Aorta (tissue), 5 donors: Measurements from ENCODE around the gene ZBTB8B. TPM values are rescaled to one million over a fixed set of nuclear protein-coding genes. Genes with fewer than 3 reads are reported as not detected.
A peak's percentile ranks its signal among the peaks of the same experiment; 100 is the strongest.
"Not testable (repeated sequence)": the region's sequence is repeated elsewhere in the genome, so short reads cannot be mapped to it uniquely, and the experiment has no call there.

Experiments
- ATAC-seq: fragments of 200-7000 bp; cut with Tn5 transposase; one replicate; pipeline ENCODE4 v1.9.1; 2022; ENCODE audit warnings: moderate library complexity; ENCODE audit not compliant: low FRiP score
- DNase-seq, 2 donors: peaks; one replicate each; pipeline ENCODE4 v3.0.0-alpha.2; 2020
- H3K27ac ChIP-seq, 2 donors: one replicate each; pipeline ENCODE4 v1.5.1; 2013; ENCODE audit warnings: low read length in 2 of 2, mild to moderate bottlenecking in 2 of 2, moderate library complexity in 2 of 2, control low read depth in 1 of 2, inconsistent platforms in 1 of 2, low read depth in 1 of 2
- H3K27me3 ChIP-seq, 2 donors: one replicate each; pipeline ENCODE4 v1.6.1; 2013; ENCODE audit warnings: control low read depth in 1 of 2, low read length in 1 of 2, mild to moderate bottlenecking in 1 of 2, moderate library complexity in 1 of 2; ENCODE audit not compliant: insufficient read depth in 2 of 2, control insufficient read depth in 1 of 2
- H3K36me3 ChIP-seq, 2 donors: one replicate each; pipeline ENCODE4 v1.6.1; 2013; ENCODE audit warnings: control low read depth in 1 of 2, low read length in 1 of 2, mild to moderate bottlenecking in 1 of 2; ENCODE audit not compliant: insufficient read depth in 2 of 2, control insufficient read depth in 1 of 2
- H3K4me1 ChIP-seq, 2 donors: one replicate each; pipeline ENCODE4 v1.6.1; 2013; ENCODE audit warnings: low read length in 2 of 2, control low read depth in 1 of 2, mild to moderate bottlenecking in 1 of 2, moderate library complexity in 1 of 2; ENCODE audit not compliant: insufficient read depth in 2 of 2, control insufficient read depth in 1 of 2
- H3K4me3 ChIP-seq, 2 donors: one replicate each; pipeline ENCODE4 v1.5.1; 2013; ENCODE audit warnings: low read length in 2 of 2, control low read depth in 1 of 2, mild to moderate bottlenecking in 1 of 2
- H3K9me3 ChIP-seq: one replicate; pipeline ENCODE4 v1.6.1; 2013; ENCODE audit warnings: mild to moderate bottlenecking, low read length; ENCODE audit not compliant: control insufficient read depth
- WGBS, 2 donors: extraction: QIAGEN DNeasy Blood & Tissue Kit; methylation state at CpG; one replicate each; pipeline ENCODE4 v1.1.7; 2013; 5-methylcytosine and 5-hydroxymethylcytosine counted together
- intact Hi-C, 2 donors: fragments of 100-400 bp; cut with DNase I; formaldehyde crosslinking; loops; one replicate each; pipeline versions ENCODE4 v1.14.2 to v1.15.0; 2022
- long read RNA-seq, 2 donors: library from polyadenylated mRNA; unstranded; transcript quantifications; one replicate each; pipeline ENCODE4 v2.0.0, GENCODE V29; 2020 to 2021
- polyA plus RNA-seq, 2 donors: library from polyadenylated mRNA; stranded (reverse); fragments of 200-250 nt; gene quantifications; one replicate each; pipeline ENCODE4 v1.2.3, GENCODE V29; 2013
- total RNA-seq, 2 donors: library from RNA; stranded (reverse); fragmentation: NEBNext Ultra II Directional; extraction: Animal tissue kit (Norgen Biotek cat#: 25700); gene quantifications; one replicate each; pipeline ENCODE4 v1.2.1, GENCODE V29; 2021
- donor health status: healthy with polysubstance abuse.
- donor health status: Bipolar disorder and iron deficiency.
- donor health status: DM: no; HTN: no; CAD: no.
- donor health status: DM: no; HTN: no; CAD: no.
- donor health status: DM: yes; HTN: yes; CAD: no.

ZBTB8B gene
- total RNA-seq: under 1 TPM in 1 of 2 donors, not detected in 1; 0.03 TPM
- not detected for polyA plus RNA-seq
- long read RNA-seq, donor 1: 0 reads
- long read RNA-seq, donor 2: 0 reads

DNA sequence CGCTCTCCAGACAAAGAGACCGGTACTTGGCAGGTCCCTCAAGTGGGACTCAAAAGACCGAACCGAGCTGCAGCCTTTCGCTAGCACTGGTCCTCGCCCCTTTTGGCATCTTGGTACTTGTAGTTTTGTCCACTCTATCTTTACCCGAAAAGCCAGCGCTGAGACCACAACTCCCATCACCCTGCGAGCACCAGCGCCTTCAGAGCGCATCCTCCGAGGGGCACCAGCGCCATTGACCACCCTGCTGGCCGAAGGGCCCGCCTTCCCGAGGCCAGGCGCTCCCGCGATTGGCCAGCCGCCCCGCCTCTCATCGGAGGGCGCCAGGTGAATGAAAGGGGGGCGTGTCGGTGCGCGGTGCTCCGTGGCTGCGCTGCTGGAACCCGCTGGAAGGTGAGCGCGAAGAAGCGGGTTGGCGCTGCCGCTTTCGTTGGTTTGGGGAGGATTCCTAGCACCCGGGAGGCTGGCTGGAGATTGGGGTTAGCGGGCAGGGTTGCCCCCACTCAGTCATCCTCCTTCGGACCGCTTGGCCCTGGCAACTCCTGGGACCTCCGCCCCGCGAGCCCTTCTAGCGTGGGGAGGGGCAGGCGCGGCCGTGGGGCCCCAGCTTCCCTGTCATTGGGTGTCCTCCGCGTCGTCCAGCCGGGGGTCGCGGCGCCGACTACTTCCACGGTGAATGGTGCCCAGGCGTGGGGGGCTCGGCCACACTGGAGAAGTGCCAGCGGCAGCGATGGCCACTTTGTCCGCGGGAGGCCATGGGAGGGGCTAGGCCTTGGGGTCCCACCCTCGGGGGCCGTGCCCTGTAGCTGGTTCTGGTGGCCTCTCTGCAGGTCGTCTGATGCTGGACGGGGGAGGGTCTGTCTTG lies at the start of gene ZBTB8B:
Gene ZBTB8B (plus strand): TSS at position 357 of the 862 bp plus-strand sequence. CDS start 5,553 bp downstream, outside the sequence.
- DNase-seq: peak; percentile 73 to 85
- no peak within 1 kb of the TSS for H3K27ac ChIP-seq
- peak within 1 kb of the TSS; percentile 14 to 32 for H3K4me3 ChIP-seq
- no peaks in the 10 kb centered on the region for H3K27me3 ChIP-seq
- no peaks in the 10 kb centered on the region for H3K36me3 ChIP-seq
- intact Hi-C loops: no loop called here
- ATAC-seq: peak; percentile 86
- no peaks in the 10 kb centered on the region for H3K4me1 ChIP-seq
- H3K9me3 ChIP-seq: no peaks in the 10 kb centered on the region
- 1% methylated on average over 60 to 66 of the region's 66 CpGs for WGBS, 2 donors

DNA sequence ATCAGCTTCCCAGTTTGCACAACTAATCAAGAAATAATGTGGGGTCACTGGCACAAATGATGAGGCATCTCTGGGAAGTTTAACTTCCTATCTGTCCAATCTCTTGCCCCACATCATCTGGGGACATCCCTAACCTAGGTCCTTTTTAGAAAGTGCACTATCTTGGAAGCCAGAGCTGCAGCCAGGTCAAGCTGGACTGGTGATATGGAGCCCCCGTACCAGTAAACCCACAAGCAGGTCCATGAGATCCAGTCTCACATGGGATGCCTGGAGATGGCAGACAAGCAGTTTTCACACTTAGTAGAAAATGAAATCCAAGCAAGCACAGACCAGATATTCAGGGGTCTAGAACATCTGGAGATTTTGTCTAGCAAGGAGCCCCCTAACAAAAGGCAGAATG lies 43.1 kb upstream of the ZBTB8B start:
- ATAC-seq (no peak), DNase-seq (no peak)
- intact Hi-C loops: no loop called here
- Histone ChIP-seq H3K27ac (no peak overlapping the region), H3K9me3 (no peaks in the 10 kb centered on the region), H3K4me3 (no peak overlapping the region), H3K4me1 (no peaks in the 10 kb centered on the region), H3K36me3 (no peaks in the 10 kb centered on the region), H3K27me3 (no peaks in the 10 kb centered on the region)
- 90 to 94% methylated on average over 1 of the region's 1 CpG for WGBS, 2 donors

DNA sequence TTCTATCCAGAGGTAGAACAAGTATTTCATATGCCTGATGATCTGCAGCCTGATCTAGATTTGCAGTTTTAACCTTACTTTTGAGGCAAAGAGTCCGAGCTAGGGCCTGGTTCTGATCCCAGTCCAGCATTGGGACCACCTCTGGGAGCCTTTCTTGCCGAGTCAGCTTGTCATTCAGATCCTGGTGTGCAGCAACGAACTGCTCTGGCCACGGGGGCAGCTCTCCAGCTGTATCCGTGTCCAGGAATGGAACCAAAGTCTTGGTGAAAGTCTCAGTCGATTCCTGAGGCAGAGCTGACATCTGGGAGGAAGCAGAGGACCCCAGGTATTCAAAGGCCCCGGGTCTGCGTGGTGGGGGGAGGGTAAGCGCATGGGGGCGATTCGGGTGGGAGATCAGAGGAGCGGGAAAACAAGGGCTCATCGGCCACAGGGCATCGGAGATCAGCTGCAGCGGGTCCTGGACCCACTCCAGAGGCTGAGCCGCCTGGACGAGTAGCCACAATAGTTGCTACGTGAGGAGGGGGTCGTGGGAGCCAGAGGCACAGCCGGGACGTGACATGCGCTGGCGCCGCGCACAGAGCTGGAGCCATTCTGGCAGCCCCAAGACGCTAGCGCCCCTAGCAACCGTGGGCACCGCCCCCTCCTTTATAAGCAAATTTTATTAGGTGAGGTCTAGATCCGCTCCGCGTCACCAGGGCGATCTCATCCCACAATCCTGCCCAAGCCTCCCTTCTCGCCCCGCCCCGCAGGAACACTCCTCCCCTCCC lies 38.2 kb upstream of the ZBTB8B start:
- H3K9me3 ChIP-seq: no peaks in the 10 kb centered on the region
- H3K4me3 ChIP-seq: no peak overlapping the region
- no peaks in the 10 kb centered on the region for H3K27me3 ChIP-seq
- 4 to 5% methylated on average over 31 to 36 of the region's 36 CpGs for WGBS, 2 donors
- no peaks in the 10 kb centered on the region for H3K36me3 ChIP-seq
- ATAC-seq: no peak
- intact Hi-C loops: no loop called here
- peak in 1 of 2 donors; percentile 44 for DNase-seq
- H3K4me1 ChIP-seq: no peaks in the 10 kb centered on the region
- H3K27ac ChIP-seq: no peak overlapping the region

DNA sequence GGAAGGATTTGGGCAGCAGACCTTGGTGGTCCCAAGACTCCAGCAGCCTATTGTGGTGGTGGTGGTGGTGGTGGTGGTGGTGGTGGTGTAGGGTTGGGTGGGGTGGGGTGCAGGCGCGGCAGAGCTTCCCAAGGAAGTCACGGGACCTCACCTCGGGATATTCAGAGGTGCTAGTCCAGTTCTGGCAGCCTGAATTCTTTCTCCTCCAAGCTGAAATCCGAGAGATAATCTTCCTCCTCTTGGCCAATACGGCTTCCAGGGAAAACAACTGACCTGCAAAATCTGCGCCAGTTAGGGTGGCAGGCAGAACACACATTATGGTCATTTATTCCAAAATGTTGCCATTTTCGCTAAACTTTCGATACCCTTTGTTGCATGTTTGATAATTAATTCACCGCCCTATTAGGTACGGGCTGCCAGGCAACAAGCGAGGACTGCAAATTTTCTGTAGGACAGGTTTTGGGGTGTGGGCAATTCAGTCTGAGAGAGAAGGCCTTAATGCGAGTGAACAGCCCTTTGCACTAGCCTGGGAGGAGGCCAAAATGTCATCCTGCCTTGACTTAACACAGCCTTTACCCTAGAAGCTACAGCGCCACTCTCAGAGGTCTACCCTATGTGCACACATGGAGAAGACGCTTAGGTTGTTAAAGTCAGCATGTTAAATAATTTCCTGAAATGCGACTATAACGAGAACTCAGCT lies 37.5 kb upstream of the ZBTB8B start:
- no peak overlapping the region for H3K27ac ChIP-seq
- H3K36me3 ChIP-seq: no peaks in the 10 kb centered on the region
- H3K9me3 ChIP-seq: no peaks in the 10 kb centered on the region
- no peak overlapping the region for H3K4me3 ChIP-seq
- intact Hi-C loops: no loop called here
- no peaks in the 10 kb centered on the region for H3K27me3 ChIP-seq
- 73 to 74% methylated on average over 17 of the region's 17 CpGs for WGBS, 2 donors
- H3K4me1 ChIP-seq: no peaks in the 10 kb centered on the region
- ATAC-seq: no peak
- DNase-seq: no peak

DNA sequence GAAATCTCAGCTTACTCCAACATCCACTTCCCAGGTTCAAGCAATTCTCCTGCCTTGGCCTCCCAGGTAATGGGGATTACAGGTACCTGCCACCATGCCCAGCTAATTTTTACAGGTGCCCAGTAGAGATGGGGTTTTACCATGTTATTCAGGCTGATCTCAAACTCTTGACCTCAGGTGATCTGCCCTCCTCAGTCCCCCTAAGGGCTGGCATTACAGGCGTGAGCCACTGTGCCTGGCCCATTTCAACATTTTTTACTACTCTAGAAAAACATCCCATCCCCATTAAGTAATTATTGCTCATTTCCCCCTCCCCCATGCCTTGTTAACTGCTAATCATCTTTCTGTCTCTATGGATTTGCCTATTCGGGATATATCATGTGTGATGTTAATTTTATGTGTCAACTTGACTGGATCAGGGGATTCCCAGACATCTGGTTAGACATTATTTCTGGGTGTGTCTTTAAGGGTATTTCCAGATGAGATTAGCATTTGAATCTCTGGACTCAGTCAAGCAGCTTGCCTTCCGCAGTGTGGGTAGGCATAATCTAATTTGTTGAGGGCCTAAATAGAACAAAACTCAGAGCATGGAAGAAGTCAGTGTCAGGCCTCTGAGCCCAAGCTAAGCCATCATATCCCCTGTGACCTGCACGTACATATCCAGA lies 33.0 kb upstream of the ZBTB8B start:
- Histone ChIP-seq H3K4me3 (no peak overlapping the region), H3K27me3 (no peaks in the 10 kb centered on the region), H3K9me3 (no peaks in the 10 kb centered on the region), H3K27ac (no peak overlapping the region), H3K36me3 (no peaks in the 10 kb centered on the region), H3K4me1 (no peaks in the 10 kb centered on the region)
- DNase-seq (no peak), ATAC-seq (no peak)
- 81% methylated on average over 4 of the region's 4 CpGs for WGBS, 2 donors
- intact Hi-C loops: no loop called here

DNA sequence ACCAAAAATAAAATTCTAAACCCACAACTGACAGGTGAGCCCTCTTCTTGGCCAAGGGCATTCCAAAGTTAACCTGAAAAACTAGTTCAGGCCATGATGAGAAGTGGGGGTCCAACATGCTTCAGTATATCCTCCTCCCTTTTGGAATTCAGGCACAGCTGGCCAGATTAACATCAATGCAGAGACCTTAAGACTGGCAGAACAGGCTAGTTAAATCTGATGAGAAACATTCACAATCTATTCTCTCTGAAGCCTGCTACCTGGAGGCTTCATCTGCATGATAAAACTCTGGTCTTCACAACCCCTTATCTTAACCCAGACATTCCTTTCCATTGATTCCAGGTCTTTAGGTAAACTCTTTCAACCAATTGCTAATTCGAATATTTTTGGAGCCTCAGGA lies 26.7 kb upstream of the ZBTB8B start:
- H3K4me3 ChIP-seq: no peak overlapping the region
- no peaks in the 10 kb centered on the region for H3K4me1 ChIP-seq
- DNase-seq (no peak), ATAC-seq (no peak)
- H3K36me3 ChIP-seq: no peaks in the 10 kb centered on the region
- 61 to 65% methylated on average over 1 of the region's 1 CpG for WGBS, 2 donors
- intact Hi-C loops: no loop called here
- H3K9me3 ChIP-seq: no peaks in the 10 kb centered on the region
- H3K27me3 ChIP-seq: peaks cover 0 to 1% of the 10 kb centered on the region in 2 donors
- no peak overlapping the region for H3K27ac ChIP-seq

DNA sequence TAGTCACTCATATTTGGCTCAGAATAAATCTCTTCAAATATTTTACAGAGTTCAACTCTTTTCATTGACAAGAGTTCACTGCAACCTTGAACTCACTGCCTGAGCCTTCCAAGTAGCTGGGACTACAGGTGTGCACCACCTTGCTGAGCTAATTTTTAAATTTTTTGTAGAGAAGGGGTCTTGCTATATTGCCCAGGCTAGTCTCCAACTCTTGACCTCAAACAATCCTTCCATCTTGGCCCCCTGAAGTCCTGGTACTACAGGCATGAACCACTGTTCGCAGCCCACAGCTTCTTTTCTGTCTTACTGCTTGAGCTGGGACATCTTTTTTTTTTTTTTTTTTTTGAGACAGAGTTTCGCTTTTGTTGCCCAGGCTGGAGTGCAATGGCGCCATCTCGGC lies 26.1 kb upstream of the ZBTB8B start:
- H3K27me3 ChIP-seq, H3K4me1 ChIP-seq, H3K27ac ChIP-seq, H3K9me3 ChIP-seq, ATAC-seq, H3K36me3 ChIP-seq, H3K4me3 ChIP-seq, intact Hi-C loops, DNase-seq: not testable (repeated sequence)
- 94 to 95% methylated on average over 4 of the region's 4 CpGs for WGBS, 2 donors

DNA sequence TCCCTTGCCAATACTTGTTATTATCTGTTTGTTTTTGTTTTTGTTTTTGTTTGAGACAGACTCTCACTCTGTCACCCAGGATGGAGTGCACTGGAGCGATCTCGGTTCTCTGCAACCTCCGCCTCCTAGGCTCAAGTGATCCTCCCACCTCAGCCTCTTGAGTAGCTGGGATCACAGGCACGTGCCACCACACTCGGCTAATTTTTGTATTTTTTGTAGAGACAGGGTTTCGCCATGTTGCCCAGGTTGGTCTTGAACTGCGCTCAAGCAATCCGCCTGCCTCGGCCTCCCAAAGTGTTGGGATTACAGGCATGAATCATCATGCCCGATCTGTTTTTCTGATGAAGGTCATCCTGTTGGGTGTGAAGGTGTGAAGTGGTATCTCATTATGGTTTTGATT lies 23.4 kb upstream of the ZBTB8B start:
- H3K27me3 ChIP-seq, H3K27ac ChIP-seq, ATAC-seq, H3K4me3 ChIP-seq, H3K9me3 ChIP-seq, DNase-seq, H3K4me1 ChIP-seq, H3K36me3 ChIP-seq: not testable (repeated sequence)
- intact Hi-C loops: loop anchor here in 1 of 2 donors (10.0 kb wide), 1 partner anchor 173 kb away; no protein-coding TSS in a partner anchor
- WGBS, 2 donors: 93 to 95% methylated on average over 10 of the region's 10 CpGs
